ENCODE measurements around the gene KCTD13.
"Not testable (repeated sequence)": the region's sequence is repeated elsewhere in the genome, so short reads cannot be mapped to it uniquely, and the experiment has no call there.

Gene KCTD13

GRCh38 chr16:29961479-29962343 is 35.7 kb upstream of the KCTD13 start, which contains the start of gene TMEM219:
TSS of gene TMEM219 (plus strand) at chr16:29962079. CDS start at chr16:29963144, 1,065 bp downstream.
- Histone ChIP-seq H3K4me3 (replicated peaks; ENCODE audit: low read depth, low read length) (peak within 1 kb of the TSS; percentile 88), H3K27me3 (replicated peaks; ENCODE audit: control insufficient read depth, insufficient read depth, low read length) (no peaks in the 10 kb centered on the region), H3K36me3 (ENCODE audit: control insufficient read depth, insufficient read depth, low read length) (no peaks in the 10 kb centered on the region; the same call in 1 of the 2 replicates)
- peak; percentile 28 for TF ChIP-seq CTCF (IDR thresholded peaks at IDR 0.05; ENCODE audit: insufficient read depth, low read length, poor library complexity, severe bottlenecking)
- peak; percentile 96 for DNase-seq (ENCODE audit: extremely low read depth, insufficient read length)

GRCh38 chr16:29961127-29961478 is 35.1 kb upstream of the KCTD13 start:
- Histone ChIP-seq H3K4me3 (replicated peaks; ENCODE audit: low read depth, low read length) (peak overlapping the region; percentile 88; the same call in 1 of the 2 replicates), H3K27me3 (replicated peaks; ENCODE audit: control insufficient read depth, insufficient read depth, low read length) (no peaks in the 10 kb centered on the region), H3K36me3 (ENCODE audit: control insufficient read depth, insufficient read depth, low read length) (no peaks in the 10 kb centered on the region; the same call in 1 of the 2 replicates)
- no peak for TF ChIP-seq CTCF (IDR thresholded peaks at IDR 0.05; ENCODE audit: insufficient read depth, low read length, poor library complexity, severe bottlenecking)
- DNase-seq (ENCODE audit: extremely low read depth, insufficient read length): no peak

- H3K36me3 ChIP-seq (ENCODE audit: control insufficient read depth, insufficient read depth, low read length); DNase-seq (ENCODE audit: extremely low read depth, insufficient read length); H3K27me3 ChIP-seq (replicated peaks; ENCODE audit: control insufficient read depth, insufficient read depth, low read length); H3K4me3 ChIP-seq (replicated peaks; ENCODE audit: low read depth, low read length): not testable (repeated sequence)
Observed at GRCh38 chr16:29959821-29960220, 33.8 kb upstream of the KCTD13 start.

GRCh38 chr16:29959293-29959692 is 33.3 kb upstream of the KCTD13 start:
- no peak for DNase-seq (ENCODE audit: extremely low read depth, insufficient read length)
- H3K36me3 ChIP-seq (ENCODE audit: control insufficient read depth, insufficient read depth, low read length): no peaks in the 10 kb centered on the region; the same call in 1 of the 2 replicates
- no peak for TF ChIP-seq CTCF (IDR thresholded peaks at IDR 0.05; ENCODE audit: insufficient read depth, low read length, poor library complexity, severe bottlenecking)
- no peaks in the 10 kb centered on the region for H3K27me3 ChIP-seq (replicated peaks; ENCODE audit: control insufficient read depth, insufficient read depth, low read length)
- H3K4me3 ChIP-seq (replicated peaks; ENCODE audit: low read depth, low read length): no peak overlapping the region

GRCh38 chr16:29958756-29959155 is 32.7 kb upstream of the KCTD13 start:
- no peak overlapping the region for H3K4me3 ChIP-seq (replicated peaks; ENCODE audit: low read depth, low read length)
- H3K36me3 ChIP-seq (ENCODE audit: control insufficient read depth, insufficient read depth, low read length): no peaks in the 10 kb centered on the region; the same call in 1 of the 2 replicates
- TF ChIP-seq CTCF (IDR thresholded peaks at IDR 0.05; ENCODE audit: insufficient read depth, low read length, poor library complexity, severe bottlenecking): no peak
- DNase-seq (ENCODE audit: extremely low read depth, insufficient read length): no peak
- H3K27me3 ChIP-seq (replicated peaks; ENCODE audit: control insufficient read depth, insufficient read depth, low read length): no peaks in the 10 kb centered on the region

- no peak for DNase-seq (ENCODE audit: extremely low read depth, insufficient read length)
- no peak for TF ChIP-seq CTCF (IDR thresholded peaks at IDR 0.05; ENCODE audit: insufficient read depth, low read length, poor library complexity, severe bottlenecking)
- no peaks in the 10 kb centered on the region for H3K27me3 ChIP-seq (replicated peaks; ENCODE audit: control insufficient read depth, insufficient read depth, low read length)
- H3K36me3 ChIP-seq (ENCODE audit: control insufficient read depth, insufficient read depth, low read length): no peaks in the 10 kb centered on the region
- H3K4me3 ChIP-seq (replicated peaks; ENCODE audit: low read depth, low read length): no peak overlapping the region
Observed at GRCh38 chr16:29951625-29952365, 25.8 kb upstream of the KCTD13 start.

Data from GM06990 (cell line).